Stimulated activated CD8-positive, alpha-beta memory T cell treated with anti-CD3 and anti-CD28 coated beads, Interleukin-15, amount 100 ng/mL, for 24 hours (primary cell): ENCODE results near the gene ZNF280A.
"Not testable (repeated sequence)": the region's sequence is repeated elsewhere in the genome, so short reads cannot be mapped to it uniquely, and the experiment has no call there.

Experiments used
- DNase-seq: peaks from one replicate; pipeline ENCODE4 v3.0.0-alpha.2; 2020; ENCODE audit warnings: low read depth

Gene ZNF280A

DNA sequence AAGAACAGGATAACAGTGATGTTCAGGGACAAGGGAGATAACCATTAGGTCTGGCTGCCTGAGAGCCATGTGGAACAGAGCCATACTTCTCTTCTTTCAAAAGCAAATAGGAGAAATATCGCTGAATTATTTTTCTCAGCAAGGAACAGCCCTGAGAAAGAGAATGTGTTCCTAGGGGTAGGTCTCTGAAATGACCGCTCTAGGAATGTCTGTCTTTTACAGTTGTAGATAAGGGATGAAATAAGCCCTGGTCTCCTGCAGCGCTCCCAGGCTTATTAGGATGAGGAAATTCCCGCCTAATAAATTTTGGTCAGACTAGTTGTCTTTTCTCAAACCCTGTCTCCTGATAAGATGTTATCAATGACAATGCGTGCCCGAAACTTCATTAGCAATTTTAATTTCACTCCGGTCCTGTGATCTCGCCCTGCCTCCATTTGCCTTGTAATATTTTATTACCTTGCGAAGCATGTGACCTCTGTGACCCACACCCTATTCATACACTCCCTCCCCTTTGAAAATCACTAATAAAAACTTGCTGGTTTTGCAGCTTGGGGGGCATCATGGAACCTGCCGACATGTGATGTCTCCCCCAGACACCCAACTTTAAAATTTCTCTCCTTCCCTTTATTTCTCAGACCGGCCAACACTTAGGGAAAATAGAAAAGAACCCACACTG, 51.1 kb downstream of the ZNF280A start:
- DNase-seq = not testable (repeated sequence)

DNA sequence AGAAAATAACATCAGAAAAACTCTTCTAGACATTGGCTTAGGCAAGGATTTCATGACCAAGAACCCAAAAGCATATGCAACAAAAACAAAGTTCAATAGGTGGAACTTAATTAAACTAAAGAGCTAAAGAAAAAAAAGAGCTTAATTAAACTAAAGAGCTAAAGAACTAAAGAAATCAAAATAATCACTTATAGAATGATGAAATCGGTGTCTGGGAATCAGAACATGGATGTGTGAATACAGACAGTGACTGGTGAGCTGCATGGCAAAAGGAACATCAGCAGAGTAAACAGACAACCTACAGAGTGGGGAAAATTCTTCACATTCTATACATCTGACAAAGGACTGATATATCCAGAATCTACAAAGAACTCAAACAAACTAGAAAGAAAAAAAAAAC, 53.0 kb downstream of the ZNF280A start:
- DNase-seq = no peak

DNA sequence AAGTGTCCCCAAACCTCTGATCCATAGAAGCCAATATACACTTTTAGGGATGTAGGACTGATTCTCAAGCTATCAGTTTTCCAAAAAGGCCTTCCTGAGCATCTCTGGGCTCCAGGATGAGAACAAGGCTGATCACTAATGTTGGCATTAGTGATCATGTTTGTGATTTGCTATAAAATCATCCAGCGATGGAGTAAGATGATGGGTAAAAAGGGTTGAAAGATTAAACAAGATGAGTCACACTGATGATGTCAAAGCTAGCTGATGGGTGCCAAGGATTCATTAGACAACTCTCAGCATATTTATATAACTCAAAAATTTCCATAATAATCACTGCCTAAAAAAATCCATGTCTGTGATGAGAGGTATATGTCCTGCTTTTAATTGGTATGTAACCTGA, 54.3 kb downstream of the ZNF280A start:
- DNase-seq = no peak

DNA sequence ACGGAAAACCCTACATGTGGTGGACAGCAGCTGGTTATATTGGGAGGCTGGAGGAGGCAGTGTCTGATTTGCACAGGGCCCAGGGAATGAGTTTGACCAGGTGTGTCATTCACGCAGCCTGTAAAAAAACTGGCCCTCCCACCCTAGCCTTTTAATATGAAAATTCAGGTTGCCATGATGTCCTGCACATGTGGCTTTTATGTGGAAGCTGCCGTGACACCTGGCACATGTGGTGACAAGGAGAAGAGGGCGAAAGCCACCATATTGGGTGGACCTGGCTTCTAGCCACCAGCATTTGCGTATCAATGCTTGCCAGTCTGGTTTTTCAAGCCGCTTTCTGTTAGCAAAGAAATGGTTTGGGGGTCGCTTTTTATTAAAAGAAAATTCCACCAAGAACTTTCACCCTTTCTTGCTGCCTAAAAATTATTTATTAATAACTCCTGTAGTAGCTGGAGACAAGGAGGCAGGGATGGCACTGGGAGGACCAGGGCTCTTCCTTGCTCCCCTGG, 54.9 kb downstream of the ZNF280A start:
- DNase-seq = no peak

DNA sequence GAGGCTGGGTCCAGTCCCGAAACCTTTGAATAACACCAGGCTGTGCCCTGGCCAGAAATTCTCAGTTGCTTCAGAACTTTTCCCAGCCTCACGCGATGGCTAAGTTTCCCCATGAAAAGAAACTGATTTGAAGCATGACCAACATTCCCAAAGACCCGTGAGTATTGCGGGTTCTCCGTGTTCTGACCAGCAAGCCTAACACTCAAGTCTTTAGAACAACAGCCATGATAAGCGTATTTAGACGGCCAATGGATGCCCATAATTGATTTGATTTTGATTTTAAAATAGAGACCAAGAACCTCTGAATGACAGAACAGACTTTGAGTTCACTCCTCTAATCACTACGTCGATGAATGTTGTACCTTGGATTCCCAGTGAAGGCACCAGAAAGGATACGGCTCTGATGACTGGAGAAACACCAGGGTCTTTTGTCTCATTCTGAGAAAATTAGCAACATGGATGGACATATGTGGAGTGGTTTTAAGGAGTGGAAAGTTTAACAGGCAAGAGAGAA, 55.5 kb downstream of the ZNF280A start:
- no peak for DNase-seq

DNA sequence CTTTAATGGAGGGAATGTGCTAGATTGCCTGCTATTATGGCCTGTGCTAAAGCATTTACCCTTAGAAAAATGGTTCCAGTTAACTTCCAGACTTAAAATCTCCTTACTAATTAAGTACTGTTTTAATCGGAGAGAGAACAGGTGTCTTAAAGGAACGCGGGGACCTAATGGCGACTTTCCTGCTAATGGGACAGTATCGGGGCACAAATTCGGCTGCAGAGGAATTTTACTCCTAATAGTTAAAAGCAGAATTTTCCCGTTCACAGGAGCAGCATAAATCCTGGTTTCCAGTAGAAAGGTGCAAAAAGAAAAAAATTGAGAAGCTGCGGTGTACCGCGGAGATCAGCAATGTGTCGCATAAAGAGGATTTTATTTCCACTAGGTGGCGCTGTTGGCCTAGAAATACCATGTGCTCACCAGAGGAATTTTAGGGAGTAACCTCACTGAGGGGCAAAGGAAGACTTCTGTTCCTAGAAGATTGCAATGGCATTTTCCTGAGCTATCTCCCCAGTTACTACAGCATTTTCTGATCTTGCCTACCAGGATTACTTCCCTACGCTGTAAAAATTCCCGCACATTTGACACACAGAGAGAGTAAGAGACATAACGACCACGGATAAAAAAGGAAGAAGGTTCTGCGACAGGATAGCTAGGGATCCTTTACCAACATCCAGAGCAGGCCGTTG, 56.1 kb downstream of the ZNF280A start:
- no peak for DNase-seq
